NCI-H1105 treated with DMSO at 0.1 percent for 48 hours (cell line): ENCODE data around the gene LMNA.
"Not testable (repeated sequence)": the region's sequence is repeated elsewhere in the genome, so short reads cannot be mapped to it uniquely, and the experiment has no call there.

Experiments
- DNase-seq: peaks from one replicate; lab custom pipeline; 2025; lab: John Stamatoyannopoulos, UW

Gene LMNA

DNA sequence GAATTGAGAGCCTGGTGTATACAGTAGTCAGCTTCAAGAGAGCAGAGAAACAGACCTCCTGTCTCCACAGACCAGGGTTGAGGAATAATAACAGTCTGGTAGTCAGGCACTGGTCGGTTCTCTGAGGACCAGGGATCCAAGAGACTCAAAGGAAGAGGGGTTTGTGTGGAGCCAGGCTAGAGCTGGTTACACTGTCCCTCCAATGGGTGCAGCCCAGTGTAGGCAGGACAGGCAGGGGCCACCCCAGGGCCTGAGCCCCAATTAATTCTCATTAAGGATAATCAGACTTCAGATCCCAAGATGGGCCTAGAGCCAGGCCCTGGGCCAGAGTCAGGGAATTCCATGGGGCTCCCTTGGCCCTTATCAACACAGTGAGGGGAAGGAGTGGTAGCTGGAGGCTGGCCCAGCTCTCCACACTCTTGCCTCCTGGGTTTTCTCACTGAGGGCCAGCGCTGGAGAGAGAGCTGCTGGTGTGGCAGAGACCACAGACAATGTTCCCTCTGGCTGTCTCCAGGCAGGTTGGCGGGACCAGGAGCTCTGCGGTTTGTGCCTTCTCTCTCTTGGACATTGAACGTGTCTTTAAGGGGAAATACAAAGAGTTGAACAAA lies 48.0 kb downstream of the LMNA start:
- DNase-seq = no peak

DNA sequence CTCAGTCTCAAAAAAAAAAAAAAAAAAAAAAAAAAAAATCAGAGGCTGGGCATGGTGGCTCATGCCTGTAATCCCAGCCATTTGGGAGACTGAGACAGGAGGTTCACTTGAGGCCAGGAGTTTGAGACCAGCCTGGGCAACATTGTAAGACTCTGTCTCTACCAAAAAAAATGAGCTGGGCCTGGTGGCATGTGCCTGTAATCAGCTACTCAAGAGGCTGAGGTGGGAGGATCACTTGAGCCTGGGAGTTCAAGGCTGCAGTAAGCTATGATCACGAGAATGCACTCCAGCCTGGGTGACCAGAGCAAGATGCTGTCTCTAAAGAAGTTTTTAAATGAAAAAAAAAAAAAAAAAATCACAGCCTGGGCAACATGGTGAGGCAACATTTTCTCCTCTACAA lies 49.2 kb downstream of the LMNA start:
- no peak for DNase-seq

DNA sequence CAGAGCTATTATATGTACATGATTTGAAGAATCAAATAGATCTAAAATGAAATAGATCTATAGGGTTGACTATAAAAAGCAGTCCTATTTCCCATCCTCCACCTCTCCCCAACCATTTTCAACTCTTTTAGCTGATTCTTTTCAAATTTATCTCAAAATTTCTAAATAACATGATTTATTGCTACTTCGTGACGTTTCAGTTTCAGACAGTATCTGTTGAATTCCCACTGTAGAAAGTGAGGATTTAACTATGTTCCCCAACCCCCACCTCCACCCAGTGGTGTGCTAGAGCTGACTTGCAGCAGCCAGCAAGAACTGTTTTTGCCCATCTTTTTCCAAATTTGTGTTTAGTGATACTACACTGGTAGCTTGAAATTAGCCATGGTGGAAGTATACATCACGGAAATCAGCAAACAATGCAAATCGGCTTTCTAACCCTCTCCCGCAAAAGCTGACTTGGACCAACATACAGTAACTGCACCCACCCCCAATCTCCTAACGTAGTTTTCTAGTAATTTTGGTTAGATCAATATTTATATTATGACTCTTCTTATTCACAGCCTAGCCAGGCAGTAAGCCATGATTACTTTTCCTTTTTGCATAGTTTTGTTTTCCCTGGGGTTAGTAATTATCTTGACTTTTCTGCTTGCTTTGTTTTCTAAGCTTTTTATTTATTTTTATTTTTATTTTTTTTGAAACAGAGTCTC lies 49.8 kb downstream of the LMNA start:
- no peak for DNase-seq

DNA sequence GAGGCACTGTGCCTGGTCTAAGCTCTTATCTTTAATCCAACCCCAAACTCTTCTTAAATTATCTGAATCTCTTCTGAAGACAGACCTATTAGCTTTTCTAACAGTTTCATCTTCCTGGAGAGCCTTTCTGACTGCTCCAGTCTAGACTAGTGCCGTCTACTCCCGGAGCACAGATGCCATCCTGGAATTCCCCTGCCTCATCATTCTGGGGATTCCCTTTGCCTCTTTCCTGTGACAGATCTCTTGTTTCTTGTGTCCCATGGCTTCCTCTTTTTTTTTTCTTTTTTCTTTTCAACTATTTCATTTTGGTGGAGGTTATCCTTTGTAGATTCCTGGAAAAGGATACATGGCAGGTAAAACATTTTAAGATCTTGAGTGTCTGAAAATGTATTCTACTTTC lies 50.6 kb downstream of the LMNA start:
- no peak for DNase-seq

DNA sequence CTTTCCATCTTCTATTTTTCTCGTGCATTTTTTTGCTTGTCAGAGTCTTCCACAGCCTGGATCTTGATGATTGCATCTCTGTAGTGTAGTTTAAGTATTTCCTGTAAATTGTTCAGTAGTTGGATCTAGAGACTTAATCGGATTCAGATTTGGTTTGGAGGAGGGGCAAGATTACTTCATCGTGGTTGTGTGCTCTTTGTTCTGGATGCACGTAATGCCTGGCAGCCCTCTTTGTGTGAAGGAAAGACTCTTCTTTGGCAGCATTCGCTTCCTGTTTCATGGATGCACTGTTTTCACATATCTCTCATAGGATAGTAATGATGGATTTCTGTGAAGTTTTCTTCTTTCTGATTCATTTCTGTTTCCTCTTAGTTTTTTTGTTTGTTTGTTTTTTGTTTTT lies 53.0 kb downstream of the LMNA start:
- DNase-seq = no peak

DNA sequence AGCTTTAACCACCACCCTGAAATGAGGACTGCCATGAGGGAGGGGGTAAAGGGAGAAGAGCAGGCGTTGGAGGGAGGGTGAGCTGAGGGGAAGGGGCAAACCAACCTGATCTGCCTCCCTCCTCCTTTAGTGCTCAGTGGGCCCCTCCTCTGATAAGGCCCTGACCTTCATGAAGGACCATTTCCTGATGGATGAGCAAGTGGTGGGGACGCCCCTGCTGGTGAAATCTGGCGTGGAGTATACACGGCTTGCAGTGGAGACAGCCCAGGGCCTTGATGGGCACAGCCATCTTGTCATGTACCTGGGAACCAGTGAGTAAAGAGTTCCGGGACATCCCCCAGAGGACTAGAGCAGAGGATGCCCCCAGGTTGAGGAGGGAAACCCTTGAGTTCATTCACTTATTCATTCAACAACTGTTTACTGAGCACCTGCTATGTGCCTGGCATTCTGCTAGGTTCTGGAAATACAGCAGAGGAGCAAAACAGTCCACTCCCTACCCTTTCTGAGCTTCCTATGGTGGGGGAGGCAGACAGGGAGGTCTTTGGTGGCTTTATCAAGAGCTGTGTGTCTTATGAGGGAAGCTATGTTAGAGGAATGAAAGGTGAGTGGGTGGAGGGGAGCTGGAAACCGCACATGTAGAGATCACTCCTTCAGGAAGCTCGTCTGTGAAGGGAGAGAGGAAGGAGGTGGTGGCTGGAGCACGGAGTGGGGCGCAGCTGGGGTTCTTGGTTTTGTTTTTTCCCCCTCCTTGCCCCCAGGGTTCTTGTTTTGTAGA lies 58.4 kb downstream of the LMNA start:
- no peak for DNase-seq

DNA sequence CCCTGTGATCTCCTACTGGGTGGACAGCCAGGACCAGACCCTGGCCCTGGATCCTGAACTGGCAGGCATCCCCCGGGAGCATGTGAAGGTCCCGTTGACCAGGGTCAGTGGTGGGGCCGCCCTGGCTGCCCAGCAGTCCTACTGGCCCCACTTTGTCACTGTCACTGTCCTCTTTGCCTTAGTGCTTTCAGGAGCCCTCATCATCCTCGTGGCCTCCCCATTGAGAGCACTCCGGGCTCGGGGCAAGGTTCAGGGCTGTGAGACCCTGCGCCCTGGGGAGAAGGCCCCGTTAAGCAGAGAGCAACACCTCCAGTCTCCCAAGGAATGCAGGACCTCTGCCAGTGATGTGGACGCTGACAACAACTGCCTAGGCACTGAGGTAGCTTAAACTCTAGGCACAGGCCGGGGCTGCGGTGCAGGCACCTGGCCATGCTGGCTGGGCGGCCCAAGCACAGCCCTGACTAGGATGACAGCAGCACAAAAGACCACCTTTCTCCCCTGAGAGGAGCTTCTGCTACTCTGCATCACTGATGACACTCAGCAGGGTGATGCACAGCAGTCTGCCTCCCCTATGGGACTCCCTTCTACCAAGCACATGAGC lies 62.2 kb downstream of the LMNA start:
- no peak for DNase-seq

DNA sequence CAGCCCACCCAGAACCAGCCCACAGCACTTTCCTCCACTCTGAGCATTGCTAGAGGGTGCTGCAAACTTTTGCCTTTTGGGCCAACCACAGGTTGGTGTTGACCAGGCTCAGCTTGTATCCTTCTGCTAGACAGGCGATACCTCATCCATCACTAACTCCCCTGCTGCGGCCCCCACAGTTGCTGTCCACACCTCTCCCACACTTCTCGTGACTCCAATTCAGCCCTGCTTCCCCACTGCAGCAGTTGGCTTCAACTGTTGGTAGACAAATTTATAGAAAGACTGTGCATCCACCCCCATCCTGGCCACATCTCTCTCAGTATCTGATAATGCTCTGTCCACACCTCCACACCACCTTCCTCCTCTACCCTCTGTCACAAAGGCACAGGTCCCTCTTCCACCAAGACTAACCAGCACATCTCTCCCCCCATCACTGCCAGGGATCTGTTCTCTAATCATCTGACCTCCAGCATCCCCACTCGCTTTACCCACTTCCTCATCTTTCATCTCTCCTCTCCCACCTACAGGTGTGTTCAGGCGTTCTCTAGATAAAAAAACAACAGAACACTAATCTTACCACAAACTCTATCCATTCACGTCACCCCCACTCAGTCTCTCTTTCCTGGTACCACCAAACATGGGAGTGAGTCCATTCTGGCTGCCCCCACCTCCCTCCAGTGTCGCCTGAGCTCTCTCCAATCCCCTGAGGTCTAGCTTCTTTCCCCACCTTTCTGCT lies 63.6 kb downstream of the LMNA start:
- DNase-seq = no peak

DNA sequence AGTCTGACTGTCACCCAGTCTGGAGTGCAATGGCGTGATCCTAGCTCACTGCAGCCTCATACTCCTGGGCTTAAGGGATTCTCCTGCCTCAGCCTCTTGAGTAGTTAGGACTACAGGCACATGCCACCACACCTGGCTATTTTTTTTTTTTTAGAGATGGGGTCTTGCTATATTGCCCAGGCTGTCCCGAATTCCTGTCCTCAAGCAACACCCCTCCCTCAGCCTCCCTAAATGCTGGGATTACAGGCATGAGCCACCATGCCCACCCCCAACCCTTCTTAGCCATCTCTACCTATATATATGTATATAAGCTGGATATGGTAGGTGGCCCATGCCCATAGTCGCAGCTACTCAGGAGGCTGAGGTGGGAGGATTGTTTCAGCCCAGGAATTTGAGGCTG lies 66.0 kb downstream of the LMNA start:
- DNase-seq = no peak

DNA sequence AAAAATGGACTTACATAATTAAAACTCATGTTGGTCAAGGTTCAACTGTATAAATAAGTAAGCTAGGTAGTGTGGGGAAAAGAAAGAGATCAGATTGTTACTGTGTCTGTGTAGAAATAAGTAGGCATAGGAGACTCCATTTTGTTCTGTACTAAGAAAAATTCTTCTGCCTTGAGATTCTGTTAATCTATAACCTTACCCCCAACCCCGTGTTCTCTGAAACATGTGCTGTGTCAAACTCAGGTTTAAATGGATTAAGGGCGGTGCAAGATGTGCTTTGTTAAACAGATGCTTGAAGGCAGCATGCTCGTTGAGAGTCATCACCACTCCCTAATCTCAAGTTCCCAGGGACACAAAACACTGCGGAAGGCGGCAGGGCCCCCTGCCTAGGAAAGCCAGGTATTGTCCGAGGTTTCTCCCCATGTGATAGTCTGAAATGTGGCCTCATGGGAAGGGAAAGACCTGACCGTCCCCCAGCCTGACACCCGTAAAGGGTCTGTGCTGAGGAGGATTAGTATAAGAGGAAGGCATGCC lies 66.9 kb downstream of the LMNA start:
- DNase-seq = not testable (repeated sequence)

DNA sequence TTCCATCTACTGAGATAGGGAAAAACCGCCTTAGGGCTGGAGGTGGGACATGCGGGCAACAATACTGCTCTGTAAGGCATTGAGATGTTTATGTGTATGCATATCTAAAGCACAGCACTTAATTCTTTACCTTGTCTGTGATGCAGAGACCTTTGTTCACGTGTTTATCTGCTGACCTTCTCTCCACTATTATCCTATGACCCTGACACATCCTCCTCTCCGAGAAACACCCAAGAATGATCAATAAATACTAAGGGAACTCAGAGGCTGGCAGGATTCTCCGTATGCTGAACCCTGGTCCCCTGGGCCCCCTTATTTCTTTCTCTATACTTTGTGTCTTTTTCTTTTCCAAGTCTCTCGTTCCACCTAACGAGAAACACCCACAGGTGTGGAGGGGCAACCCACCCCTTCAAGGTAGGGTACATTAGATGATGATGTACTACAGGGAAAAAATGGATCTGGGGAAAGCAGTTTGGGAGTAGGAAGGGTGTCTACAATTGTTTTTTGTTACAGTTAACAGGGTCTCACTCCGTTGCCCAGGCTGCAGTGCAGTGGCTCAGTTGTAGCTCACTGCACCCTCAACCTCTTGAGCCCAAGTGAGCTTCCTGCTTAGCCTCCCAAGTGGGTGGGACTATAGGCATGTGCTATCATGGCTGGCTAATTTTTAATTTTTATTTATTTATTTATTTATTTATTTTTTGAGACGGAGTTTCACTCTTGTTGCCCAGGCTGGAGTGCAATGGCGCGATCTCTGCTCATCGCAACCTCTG lies 67.7 kb downstream of the LMNA start:
- not testable (repeated sequence) for DNase-seq

DNA sequence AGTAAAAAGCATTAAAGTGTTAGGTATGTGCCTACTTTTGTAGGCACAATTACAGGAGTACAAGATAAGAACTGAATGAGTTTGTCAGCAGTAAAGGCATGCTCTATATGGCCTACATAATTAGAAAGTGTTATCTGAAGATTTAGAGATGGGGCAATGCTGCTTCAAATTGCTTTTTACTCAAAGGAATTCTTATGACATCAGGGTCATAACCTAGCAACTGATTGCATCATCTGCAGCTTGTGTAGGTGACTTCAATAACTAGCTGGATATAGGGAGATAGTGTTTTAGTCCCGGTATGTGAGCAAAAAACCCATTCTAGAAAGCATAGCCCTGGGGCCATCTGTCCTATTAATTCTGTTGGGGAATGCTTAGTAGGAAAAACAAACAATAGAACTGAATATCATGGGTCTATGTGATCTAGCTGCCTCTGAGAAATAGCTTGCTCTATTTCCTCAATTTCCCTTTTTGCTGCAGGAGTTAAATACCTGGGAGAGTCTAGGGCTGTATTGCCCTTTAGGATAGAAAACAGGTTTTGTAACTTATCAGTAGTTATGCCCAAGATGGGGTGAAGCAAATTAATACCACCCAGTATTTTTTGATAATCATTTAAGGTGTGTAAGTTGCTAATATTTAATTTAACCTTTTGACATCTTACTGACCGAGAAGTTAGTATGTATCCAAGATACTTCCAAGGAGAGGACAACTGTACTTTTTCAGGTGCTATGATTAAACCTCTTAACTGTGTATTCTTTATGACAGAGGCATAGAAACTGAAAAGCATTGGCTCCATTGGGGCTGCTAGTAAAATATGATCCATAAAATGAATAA lies 72.1 kb downstream of the LMNA start:
- not testable (repeated sequence) for DNase-seq
